ENCODE measurements around the gene BCL11A.

BCL11A gene

GRCh38 chr2:60558536-60558935 is 5.1 kb upstream of the BCL11A start:
- no peak for DNase-seq

DNA sequence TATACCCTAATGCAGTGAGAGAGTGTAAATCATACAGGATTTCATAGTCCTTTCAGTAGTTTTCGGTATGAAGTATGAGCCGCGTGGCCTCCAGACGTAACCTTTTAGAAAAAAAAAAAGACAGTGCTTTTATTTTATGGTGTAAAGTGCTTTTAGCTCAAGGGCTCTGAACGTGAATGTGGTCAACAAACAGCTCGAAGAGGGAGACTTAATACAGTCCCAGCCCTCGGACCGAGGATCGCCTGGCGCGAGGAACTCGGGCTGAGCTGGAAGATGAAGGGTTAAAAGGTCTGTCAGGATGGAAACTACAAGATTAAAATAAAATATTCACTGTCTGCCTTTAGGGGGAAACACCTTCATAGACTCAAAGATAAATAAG is 4.0 kb upstream of the BCL11A start:
- no peak for DNase-seq

DNA sequence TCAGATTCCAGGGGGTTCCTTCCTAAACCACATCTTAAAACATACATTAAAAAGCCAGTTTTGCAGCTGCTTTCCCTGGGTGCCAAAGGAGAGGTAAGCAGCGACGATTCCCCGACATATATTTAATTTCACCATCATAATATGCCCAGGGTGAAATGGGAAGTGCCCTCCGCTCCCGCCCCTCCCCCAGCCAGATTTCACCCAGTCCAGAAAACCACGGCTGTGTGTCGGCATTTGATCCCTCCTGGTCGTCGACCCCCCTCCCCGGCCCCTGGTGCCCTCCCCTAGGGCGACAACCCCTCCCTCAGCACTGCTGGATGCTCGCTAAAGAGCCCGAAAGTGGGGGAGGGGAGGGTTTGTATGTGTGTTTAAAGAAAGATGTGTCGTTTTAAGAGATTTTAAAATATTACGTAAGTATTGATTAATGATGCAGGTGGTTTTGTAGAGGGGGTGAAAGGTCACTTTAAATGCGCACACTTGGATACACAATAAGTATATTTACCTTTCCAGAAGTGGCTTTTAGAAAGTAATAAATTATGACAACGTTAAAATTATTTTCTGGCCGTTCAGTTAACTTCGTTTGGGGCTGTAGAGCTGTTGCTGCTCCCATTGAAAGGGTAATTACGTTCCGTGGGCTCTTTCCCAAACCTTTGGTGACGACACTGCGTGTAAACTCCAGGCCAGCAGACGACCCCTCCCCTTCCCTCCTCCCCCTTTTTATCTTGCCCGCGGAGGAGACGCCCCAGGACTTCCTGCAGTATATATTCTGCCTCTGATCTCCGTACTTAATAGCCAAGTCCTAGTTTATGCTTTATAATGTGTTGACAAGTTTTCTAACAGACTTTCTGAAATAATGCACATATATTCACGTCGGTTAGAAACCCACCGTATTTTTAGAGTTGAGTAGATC is 3.4 kb upstream of the BCL11A start:
- no peak for DNase-seq

DNA sequence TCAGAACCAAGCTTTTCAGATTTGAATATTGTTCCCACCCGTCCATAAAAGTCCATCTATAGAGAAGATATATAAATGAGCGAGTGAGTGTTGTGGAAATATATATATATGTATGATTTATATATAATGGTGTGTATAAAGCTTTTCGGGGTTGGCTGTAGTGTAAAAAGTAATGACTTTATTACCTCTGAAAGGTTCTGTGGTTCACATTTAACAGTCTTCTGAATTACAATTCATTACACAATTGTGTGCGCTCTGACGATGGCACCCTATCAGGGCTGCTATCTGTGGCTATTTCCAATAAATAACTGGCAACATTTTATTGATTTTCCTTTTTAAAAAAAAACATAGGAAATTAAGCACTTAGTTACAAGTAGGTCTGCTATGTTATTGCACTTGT is 2.7 kb upstream of the BCL11A start:
- DNase-seq = no peak

GRCh38 chr2:60555783-60556139 is 2.3 kb upstream of the BCL11A start:
- no peak for DNase-seq

DNA sequence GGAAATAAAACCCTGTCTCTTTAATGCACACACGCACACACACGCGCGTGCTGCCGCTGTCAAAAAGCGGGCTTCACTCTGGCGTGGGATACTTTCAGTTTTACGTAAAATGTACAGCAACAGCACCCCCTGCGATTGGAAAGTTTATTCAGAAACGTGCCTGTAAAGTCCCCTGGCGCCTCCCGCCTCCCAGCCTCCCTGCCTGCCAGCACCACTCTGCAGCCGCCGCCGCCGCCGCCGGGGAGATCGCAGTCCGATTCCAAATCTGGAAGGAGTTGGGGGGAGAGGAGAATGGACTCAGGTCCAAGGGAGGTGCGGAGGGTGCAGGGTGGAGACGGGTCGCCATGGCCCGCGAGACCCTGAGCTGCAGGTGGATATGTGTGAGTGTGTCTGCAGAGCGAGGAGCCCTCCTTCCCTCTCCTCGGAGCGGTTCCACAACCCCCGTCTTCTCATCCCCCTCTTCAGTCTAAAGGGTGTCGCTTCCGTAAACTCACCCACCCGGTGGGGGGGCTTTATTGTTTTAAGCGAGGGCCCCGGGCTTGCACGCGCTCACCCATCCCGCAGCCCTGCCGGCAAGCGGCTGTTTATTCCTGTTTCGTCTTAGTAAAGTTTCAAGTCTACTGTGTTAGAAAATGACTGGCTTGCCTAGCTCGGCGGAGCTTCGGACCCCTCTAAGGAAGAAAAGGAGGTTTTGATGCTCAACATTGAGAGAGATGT is 1.8 kb upstream of the BCL11A start:
- peak; percentile 42 for DNase-seq

- DNase-seq = no peak
Observed at GRCh38 chr2:60554646-60555065, 1.2 kb upstream of the BCL11A start.

GRCh38 chr2:60554074-60554645 is 706 bp upstream of the BCL11A start:
- no peak for DNase-seq

GRCh38 chr2:60552851-60553494 is 481 bp downstream of the BCL11A start:
- no peak for DNase-seq

- DNase-seq = no peak
Observed at GRCh38 chr2:60552078-60552850, 1.2 kb downstream of the BCL11A start.

- no peak for DNase-seq
Observed at GRCh38 chr2:60551240-60552077, 2.0 kb downstream of the BCL11A start.

DNA sequence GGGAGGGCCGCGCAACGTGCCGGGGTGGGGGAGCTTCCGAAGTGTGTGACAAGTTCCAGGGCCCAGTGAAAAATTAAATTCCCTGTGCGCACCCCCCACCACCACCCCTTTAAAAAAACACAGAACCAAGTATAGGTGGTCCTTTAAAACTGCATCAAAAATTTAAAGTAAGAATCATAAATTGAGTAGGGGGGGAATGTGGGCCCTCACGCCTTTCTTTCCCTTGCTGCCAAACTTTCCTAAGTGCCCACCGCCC is 2.5 kb downstream of the BCL11A start:
- DNase-seq = no peak

DNA sequence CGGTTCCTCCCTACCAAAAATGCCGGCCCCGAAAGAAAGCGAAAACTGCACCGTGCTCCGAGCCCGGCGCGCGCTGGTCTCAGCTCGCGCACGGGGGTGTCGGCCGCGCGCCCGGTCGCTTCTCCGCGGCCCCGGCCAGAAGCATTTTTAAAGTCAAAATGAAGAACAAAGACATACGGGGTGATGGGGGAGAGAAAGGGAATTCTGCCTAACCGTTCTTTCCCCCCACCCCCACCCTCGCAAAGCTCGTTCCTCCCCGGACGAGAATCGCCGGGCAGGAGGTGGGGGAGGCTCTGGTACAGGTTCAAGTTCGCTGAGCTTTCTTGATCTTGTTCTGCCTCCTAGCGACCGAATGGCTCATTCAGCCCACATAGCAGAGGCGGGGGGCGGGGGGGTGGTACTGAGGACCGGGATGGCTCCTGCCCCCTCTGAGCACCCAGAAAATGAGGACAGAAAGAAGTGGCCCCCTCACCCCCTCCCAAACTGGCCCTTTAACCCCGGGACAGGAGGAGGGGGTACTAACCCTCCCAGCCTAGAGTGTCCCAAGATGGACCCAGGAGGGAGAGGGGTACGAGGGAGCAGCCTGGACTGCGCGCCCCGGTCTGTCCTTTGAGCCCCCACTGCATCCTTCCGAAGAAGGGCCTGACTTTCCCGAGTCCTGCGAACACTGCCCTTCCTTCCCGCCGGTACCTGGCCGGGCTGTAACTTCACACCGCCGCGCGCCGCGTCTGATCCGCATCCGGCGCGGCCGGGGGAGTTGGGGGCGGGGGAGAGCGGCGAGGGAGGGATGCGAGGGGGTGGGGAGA is 3.1 kb downstream of the BCL11A start:
- DNase-seq = no peak

GRCh38 chr2:60549928-60550177 is 3.6 kb downstream of the BCL11A start:
- no peak for DNase-seq

- DNase-seq = no peak
Observed at GRCh38 chr2:60549238-60549927, 4.1 kb downstream of the BCL11A start.

DNA sequence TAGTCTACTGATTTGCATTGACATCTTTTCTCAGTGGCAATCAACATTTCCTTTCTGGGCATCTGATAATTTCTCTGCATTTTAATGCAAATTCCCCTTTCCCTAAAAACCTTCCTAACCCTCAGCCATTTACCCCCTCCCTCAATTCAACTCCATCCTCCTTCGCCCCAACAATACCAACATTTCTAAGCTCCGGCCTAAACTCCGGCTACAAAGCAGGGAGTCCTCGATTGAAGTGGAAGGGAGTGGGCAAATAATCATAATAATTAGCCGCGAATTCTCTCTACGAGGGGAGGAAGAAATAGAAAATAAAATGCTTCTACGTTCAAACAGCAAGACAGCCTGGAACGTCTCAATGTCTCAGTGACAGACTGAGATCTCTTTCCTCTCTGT is 4.6 kb downstream of the BCL11A start:
- DNase-seq = no peak

GRCh38 chr2:60548311-60548710 is 5.1 kb downstream of the BCL11A start:
- no peak for DNase-seq

DNA sequence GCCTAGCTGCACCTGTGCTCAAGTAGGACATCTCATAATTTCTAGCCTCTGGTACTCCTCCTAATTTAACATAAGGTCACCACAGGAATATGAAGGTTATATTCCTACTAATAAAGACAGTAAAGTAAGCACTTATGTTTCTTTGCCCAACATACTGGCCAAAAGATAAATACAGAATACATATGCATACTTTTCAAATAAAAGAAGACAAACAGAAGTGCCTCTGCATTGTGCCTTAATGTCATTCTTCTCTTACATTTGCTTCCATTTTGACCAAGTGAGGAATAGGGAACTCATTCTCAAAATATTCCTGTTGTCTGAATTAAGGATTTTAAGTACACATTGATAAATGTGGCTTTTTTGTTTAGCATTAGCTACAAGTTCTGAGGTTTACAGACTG is 5.6 kb downstream of the BCL11A start:
- DNase-seq = no peak

GRCh38 chr2:60546756-60547420 is 6.6 kb downstream of the BCL11A start:
- no peak for DNase-seq

DNA sequence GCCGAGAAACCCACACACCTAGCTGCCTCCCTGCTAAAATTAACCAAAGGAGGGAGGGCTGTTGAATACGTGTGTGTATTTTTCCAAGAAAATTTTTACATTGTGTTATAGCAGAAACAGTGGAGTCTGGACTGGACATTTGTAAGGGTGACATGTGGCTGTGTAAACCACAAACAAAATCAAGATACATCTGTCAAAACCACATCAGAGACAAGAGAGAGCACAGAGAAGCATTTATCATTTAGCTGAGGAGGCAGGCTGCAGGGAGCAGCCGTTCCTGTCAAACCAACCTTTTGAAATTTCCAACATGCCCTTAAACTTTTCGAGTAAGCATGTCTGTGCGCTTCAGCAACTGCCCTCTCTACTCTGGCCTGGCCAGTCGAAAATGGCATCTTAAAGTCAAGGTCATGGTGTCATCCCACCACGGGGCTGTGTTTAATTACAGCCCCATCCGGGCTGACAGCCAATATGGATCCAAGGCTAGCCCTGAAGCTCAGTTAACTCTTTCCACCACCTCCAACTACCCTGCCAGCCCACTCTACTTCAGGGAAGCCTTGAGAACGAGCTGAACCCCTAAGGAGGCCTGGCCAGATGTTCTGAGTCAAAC is 8.4 kb downstream of the BCL11A start:
- no peak for DNase-seq
